GM21515 (cell line): ENCODE measurements around the gene LEP.
"Not testable (repeated sequence)": the region's sequence is repeated elsewhere in the genome, so short reads cannot be mapped to it uniquely, and the experiment has no call there.

Source experiments
- ATAC-seq: cut with Tn5 transposase; IDR thresholded peaks from one replicate; pipeline ENCODE4 v1.9.1; 2021; ENCODE audit not compliant: unreplicated experiment

Gene LEP

DNA sequence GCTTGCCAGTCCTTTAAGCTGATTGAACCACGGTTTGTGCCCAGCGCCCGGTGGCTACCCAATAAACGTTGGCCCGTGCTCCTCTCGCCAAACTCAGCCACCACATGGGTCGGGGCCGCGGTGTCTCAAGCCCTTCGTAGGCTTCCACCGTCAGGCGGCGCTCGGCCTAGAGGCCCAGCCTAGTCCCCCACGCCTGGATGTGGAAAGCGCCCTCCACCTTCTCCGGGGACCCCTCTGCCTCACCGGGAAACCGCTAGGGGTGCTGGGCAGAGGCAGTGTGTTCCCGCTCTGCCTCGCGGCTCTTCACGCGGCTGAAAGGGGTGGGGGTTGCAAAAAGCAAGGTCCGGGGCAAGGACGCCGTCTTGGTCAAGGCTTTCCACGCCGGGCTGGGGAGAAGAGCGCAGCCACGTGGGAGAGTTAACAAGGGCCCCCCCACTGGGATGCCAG is 29.8 kb downstream of the LEP start:
- no peak for ATAC-seq

GRCh38 chr7:128271471-128271941 is 30.4 kb downstream of the LEP start:
- ATAC-seq: no peak

GRCh38 chr7:128271942-128272481 is 30.9 kb downstream of the LEP start:
- ATAC-seq: no peak

DNA sequence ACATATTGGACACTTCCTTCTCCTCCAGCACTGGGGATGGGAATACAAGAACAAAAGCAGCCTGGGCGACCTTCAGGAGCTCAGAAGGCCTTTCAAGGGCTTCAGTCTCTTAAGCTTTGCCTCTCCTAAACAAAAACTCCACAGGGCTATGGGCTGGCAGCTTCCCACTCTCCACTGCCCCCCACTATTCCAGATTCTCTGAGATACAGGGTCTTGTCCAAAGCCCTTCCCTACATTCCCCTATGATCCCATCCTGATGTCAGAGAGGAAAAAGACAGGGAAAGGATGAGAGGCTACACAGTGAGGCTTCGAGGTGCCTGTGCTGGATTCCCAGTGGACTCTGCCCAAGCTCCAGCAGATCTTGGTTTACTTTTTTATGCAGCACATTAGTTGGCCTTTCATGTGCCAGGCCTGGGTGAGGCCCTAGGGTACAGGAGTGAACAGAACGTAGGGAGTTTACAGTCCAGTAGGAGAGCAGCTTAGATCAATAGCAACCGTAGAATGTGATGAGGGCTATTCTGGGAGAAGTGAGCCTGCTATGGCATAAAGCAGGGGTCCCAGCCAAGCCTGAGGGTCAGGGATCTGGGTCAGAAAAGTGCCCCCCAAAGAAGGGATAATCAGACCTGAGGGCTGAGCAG is 33.3 kb downstream of the LEP start:
- no peak for ATAC-seq

- no peak for ATAC-seq
Measured at GRCh38 chr7:128274884-128275603, 34.0 kb downstream of the LEP start.

DNA sequence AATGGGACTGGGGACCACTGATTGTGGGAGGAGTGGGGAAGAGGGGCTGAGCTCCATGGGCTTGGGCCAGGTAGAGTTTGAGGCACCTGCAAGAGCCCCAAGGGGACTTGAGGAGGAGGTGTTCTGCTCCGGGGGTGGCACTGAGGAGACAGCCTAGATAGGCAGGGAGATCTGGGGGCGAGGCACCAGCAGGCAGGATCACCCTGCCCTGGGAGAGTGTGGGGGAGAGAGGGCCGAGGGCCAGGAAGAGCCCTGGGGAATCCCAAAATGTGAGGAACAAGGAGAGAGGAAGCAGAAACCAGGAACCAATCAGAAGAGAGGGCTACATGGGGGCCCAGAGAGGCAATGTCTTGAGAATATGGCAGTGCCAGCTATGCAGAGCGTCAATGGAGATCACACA is 34.6 kb downstream of the LEP start:
- no peak for ATAC-seq

GRCh38 chr7:128278366-128278765 is 37.3 kb downstream of the LEP start:
- no peak for ATAC-seq

DNA sequence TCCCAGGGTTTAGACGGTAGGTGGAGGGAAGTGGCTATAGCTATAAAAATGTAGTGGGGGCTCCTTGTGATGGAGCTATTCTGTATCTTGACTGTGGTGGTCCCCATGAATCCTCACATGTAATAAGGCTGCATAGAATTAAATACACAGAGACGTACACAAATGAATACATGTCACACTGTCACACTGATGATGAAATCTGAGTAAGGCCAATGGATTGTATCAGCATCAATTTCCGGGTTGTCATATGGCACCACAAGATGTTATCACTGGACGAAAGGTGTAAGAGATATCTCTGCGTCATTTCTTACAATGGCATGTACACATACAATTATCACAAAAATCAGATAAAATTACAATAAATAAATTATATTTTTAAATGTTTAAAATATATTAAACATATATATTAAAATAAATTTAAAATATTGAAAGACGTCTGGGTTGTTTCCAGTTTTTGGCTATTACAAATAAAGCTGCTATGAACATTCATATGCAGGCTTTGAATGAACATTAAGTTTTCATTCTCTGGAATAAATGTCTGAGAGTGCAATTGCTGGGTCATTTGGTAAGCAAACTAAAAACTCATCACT is 38.1 kb downstream of the LEP start:
- ATAC-seq: no peak

DNA sequence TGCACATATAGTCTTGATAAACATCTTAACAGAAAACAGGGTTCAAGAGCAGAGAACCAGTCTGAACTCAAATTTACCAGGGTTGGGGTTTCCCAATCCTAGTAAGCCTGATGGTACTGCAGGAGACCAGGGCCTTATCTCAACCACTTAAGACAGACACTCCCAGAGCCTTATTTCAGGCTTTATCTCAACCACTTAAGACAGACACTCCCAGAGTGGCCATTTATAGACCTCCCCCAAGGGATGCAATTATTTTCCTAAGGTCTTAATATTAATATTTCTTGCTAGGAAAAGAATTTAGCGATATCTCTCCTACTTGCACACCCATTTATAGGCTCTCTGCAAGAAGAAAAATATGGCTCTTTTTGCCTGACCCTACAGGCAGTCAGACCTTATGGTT is 39.4 kb downstream of the LEP start:
- not testable (repeated sequence) for ATAC-seq

GRCh38 chr7:128281605-128282380 is 40.7 kb downstream of the LEP start:
- no peak for ATAC-seq

GRCh38 chr7:128284102-128284501 is 43.0 kb downstream of the LEP start:
- ATAC-seq: no peak

DNA sequence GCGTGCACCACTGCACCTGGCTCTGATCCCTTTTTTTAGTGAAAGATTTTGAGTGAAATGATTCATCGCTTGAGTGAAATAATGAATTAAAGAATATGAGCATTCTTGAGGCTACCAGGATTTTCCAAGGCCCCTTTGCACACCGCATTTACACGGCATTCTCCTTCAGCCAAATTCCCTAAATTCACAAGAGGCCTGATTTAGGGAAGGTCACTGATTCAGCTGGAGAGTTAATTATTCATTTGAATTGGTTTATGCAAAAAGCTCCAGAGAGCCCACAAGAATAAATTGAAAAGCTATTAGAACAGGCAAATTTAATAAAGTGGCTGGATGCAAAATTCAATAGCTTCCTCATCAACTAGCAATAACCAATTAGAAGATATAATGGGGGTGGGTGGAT is 46.5 kb downstream of the LEP start:
- ATAC-seq: no peak

DNA sequence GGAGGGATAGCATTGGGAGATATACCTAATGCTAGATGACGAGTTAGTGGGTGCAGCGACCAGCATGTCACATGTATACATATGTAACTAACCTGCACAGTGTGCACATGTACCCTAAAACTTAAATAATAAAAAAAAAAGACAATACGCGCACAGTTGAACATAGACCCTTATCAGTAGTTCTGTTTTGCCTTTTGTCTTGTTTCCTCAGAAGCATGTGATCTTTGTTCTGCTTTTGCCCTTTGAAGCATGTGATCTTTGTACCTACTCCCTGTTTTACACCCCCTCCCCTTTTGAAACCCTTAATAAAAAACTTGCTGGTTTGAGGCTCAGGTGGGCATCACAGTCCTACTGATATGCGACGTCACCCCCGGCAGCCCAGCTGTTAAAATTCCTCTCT is 56.9 kb downstream of the LEP start:
- not testable (repeated sequence) for ATAC-seq

DNA sequence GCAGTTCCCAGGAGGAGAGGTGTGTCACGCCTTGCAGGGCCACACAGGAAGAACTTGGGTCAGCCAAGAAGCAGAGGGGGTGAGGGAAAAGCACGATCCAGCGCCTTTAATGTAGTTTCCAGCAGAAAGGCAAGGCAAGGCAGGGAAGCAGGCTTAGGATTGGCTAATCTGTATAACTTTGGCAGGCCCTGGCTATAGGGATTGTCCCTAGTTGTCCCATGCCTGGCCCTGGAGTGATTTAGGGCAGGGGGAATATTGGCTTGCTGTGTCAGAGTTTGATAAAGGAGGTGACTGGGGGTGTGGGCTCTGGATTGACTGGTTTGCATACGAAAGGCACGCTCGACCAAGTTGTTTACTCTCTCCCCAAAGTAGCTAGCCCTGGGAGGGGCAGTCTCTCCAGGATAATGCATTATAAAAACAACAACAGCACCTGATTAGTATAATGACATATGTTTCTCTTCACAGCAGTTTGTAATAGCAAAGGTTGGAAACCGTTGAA is 58.1 kb downstream of the LEP start:
- ATAC-seq: no peak

DNA sequence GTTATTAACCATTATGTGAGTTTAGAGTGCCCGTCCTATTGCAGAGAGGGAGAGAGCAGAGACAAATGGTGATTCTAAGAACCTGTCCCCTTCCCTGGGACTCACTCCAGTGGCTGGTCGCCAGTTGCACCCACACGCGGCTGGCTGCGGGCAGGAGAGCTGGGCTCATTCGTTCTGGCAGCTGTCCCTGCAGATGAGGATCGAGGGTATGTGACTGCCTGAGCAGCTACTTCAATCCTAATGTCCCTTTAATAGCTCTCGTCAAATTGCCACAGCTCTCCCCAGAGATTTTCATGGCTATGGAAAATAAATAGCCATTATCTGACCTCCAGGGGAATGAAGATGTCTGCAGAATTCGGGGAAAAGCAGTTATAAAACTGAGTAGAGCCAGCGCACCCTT is 61.1 kb downstream of the LEP start:
- no peak for ATAC-seq

- ATAC-seq: no peak
Measured at GRCh38 chr7:128303133-128303532, 62.1 kb downstream of the LEP start.

DNA sequence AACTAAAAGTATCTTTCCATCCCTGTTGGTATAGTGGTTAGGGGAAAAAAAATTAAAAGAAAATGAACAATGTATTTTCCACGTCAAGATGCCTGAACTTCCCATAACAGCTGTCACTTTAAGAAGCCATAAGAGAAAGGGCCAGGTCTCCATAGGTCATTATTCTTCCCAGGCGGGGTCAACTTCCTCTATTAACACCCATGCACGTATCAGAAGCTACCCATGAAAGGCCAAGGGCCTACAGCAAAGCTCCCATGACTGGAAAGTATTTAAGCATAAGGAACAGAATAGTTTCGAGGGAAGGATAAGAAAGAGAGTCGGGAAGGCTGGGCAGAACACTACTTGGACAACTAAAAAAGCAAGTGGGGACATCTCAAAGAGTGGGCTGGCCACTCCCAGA is 62.6 kb downstream of the LEP start:
- no peak for ATAC-seq

GRCh38 chr7:128304212-128304611 is 63.1 kb downstream of the LEP start:
- ATAC-seq: no peak

DNA sequence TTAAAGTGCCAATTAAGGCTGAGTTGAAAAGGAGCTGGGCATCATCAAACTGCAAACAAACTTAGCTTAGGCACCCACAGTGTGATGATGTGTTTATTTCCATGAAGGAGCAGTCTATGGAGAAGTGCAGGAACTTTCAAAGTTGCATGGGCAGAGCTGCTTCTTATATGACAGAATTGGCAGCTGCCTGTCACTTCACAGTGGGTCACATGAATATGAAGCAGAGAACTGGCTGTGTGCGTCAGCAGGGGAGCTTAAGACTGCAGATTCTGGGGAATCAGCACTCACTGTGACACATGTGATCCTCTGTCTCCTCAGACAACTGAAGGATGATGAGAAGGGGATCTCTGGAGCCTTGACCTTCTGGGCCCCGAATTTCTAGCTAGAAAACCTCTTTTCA is 66.0 kb downstream of the LEP start:
- ATAC-seq: no peak
